Measurements from ENCODE around the gene PI4KA.
"Not testable (repeated sequence)": the region's sequence is repeated elsewhere in the genome, so short reads cannot be mapped to it uniquely, and the experiment has no call there.

PI4KA gene

GRCh38 chr22:20749453-20749852 is 109.2 kb downstream of the PI4KA start:
- H3K4me3 Mint-ChIP-seq = no peak overlapping the region

GRCh38 chr22:20748731-20749428 is 109.7 kb downstream of the PI4KA start:
- peaks cover 34% of the 10 kb centered on the region for H3K4me1 Mint-ChIP-seq
- ATAC-seq (no peak), DNase-seq (no peak)

More at GRCh38 chr22:20749453-20749852, 109.2 kb downstream of the PI4KA start:
- DNase-seq (no peak), ATAC-seq (no peak)
- Mint-ChIP-seq H3K9me3 (no peaks in the 10 kb centered on the region), H3K27me3 (no peaks in the 10 kb centered on the region), H3K4me1 (peaks cover 34% of the 10 kb centered on the region), H3K27ac (peak overlapping the region; percentile 45 to 83)

GRCh38 chr22:20748082-20748481 is 110.5 kb downstream of the PI4KA start:
- H3K4me3 Mint-ChIP-seq = no peak overlapping the region
- peaks cover 34% of the 10 kb centered on the region for H3K4me1 Mint-ChIP-seq
- H3K27me3 Mint-ChIP-seq = no peaks in the 10 kb centered on the region
- H3K27ac Mint-ChIP-seq = no peak overlapping the region
- no peak for ATAC-seq
- no peak for DNase-seq
- H3K9me3 Mint-ChIP-seq = no peaks in the 10 kb centered on the region

More at GRCh38 chr22:20748731-20749428, 109.7 kb downstream of the PI4KA start:
- H3K27ac Mint-ChIP-seq = peak overlapping the region; percentile 54 to 83
- no peaks in the 10 kb centered on the region for H3K9me3 Mint-ChIP-seq
- H3K4me3 Mint-ChIP-seq = no peak overlapping the region
- no peaks in the 10 kb centered on the region for H3K27me3 Mint-ChIP-seq

- H3K27ac Mint-ChIP-seq = no peak overlapping the region
- peaks cover 34% of the 10 kb centered on the region for H3K4me1 Mint-ChIP-seq
- H3K4me3 Mint-ChIP-seq = no peak overlapping the region
- ATAC-seq (no peak), DNase-seq (no peak)
- H3K9me3 Mint-ChIP-seq = no peaks in the 10 kb centered on the region
- H3K27me3 Mint-ChIP-seq = no peaks in the 10 kb centered on the region
Observed at GRCh38 chr22:20747223-20747622, 111.4 kb downstream of the PI4KA start.

- Mint-ChIP-seq H3K9me3 (no peaks in the 10 kb centered on the region), H3K4me1 (peaks cover 34% of the 10 kb centered on the region), H3K4me3 (no peak overlapping the region), H3K27me3 (no peaks in the 10 kb centered on the region), H3K27ac (no peak overlapping the region)
- ATAC-seq (no peak), DNase-seq (no peak)
Observed at GRCh38 chr22:20746431-20747189, 112.0 kb downstream of the PI4KA start.

GRCh38 chr22:20745119-20745518 is 113.5 kb downstream of the PI4KA start:
- Mint-ChIP-seq H3K4me1 (peaks cover 19% of the 10 kb centered on the region), H3K27me3 (no peaks in the 10 kb centered on the region), H3K4me3 (no peak overlapping the region), H3K9me3 (no peaks in the 10 kb centered on the region), H3K27ac (no peak overlapping the region)
- DNase-seq (no peak), ATAC-seq (no peak)

GRCh38 chr22:20744456-20744855 is 114.2 kb downstream of the PI4KA start:
- Mint-ChIP-seq H3K27ac (peak overlapping the region in 1 of 2 donors; percentile 76), H3K4me1 (peaks cover 13% of the 10 kb centered on the region), H3K4me3 (no peak overlapping the region), H3K9me3 (no peaks in the 10 kb centered on the region), H3K27me3 (no peaks in the 10 kb centered on the region)
- no peak for ATAC-seq
- no peak for DNase-seq

- no peak for ATAC-seq
- no peaks in the 10 kb centered on the region for H3K9me3 Mint-ChIP-seq
- no peaks in the 10 kb centered on the region for H3K4me1 Mint-ChIP-seq
- no peaks in the 10 kb centered on the region for H3K27me3 Mint-ChIP-seq
- no peak for DNase-seq
- H3K27ac Mint-ChIP-seq = no peak overlapping the region
- no peak overlapping the region for H3K4me3 Mint-ChIP-seq
Observed at GRCh38 chr22:20742764-20743163, 115.8 kb downstream of the PI4KA start.

GRCh38 chr22:20741634-20742581 is 116.7 kb downstream of the PI4KA start:
- no peak overlapping the region for H3K4me3 Mint-ChIP-seq
- no peaks in the 10 kb centered on the region for H3K9me3 Mint-ChIP-seq
- no peaks in the 10 kb centered on the region for H3K27me3 Mint-ChIP-seq
- DNase-seq (peak; percentile 23 to 33), ATAC-seq (no peak)
- H3K4me1 Mint-ChIP-seq = no peaks in the 10 kb centered on the region
- no peak overlapping the region for H3K27ac Mint-ChIP-seq

GRCh38 chr22:20741008-20741633 is 117.5 kb downstream of the PI4KA start:
- Mint-ChIP-seq H3K9me3 (no peaks in the 10 kb centered on the region), H3K4me3 (no peak overlapping the region), H3K27me3 (no peaks in the 10 kb centered on the region), H3K27ac (no peak overlapping the region), H3K4me1 (no peaks in the 10 kb centered on the region)
- ATAC-seq = no peak
- DNase-seq = no peak

GRCh38 chr22:20740222-20740951 is 118.2 kb downstream of the PI4KA start:
- H3K27me3 Mint-ChIP-seq = no peaks in the 10 kb centered on the region
- no peaks in the 10 kb centered on the region for H3K4me1 Mint-ChIP-seq
- no peak overlapping the region for H3K4me3 Mint-ChIP-seq
- DNase-seq = no peak
- ATAC-seq = no peak
- no peaks in the 10 kb centered on the region for H3K9me3 Mint-ChIP-seq
- H3K27ac Mint-ChIP-seq = no peak overlapping the region

- H3K4me3 Mint-ChIP-seq = no peak overlapping the region
- H3K27me3 Mint-ChIP-seq = no peaks in the 10 kb centered on the region
- no peaks in the 10 kb centered on the region for H3K4me1 Mint-ChIP-seq
- no peaks in the 10 kb centered on the region for H3K9me3 Mint-ChIP-seq
- peak overlapping the region; percentile 4 to 76 for H3K27ac Mint-ChIP-seq
- ATAC-seq (no peak), DNase-seq (no peak)
Observed at GRCh38 chr22:20738394-20739089, 120.1 kb downstream of the PI4KA start.

GRCh38 chr22:20736891-20737290 is 121.7 kb downstream of the PI4KA start:
- H3K27me3 Mint-ChIP-seq, H3K4me1 Mint-ChIP-seq, H3K9me3 Mint-ChIP-seq, H3K4me3 Mint-ChIP-seq, ATAC-seq, H3K27ac Mint-ChIP-seq, DNase-seq: not testable (repeated sequence)
